GM10248 (cell line): ENCODE results near the gene AUTS2.

Source experiments
- CTCF ChIA-PET: fragments of 300-600 bp; sonication (Branson Sonifier 250); formaldehyde crosslinking; extraction: SDS; loops from one replicate; lab custom pipeline; 2021; ENCODE audit warnings: antibody characterized with exemption; lab: Yijun Ruan, JAX
- POLR2A ChIA-PET: fragments of 350-650 bp; sonication (Branson Sonifier 250); formaldehyde crosslinking; extraction: SDS; loops from one replicate; lab custom pipeline; 2020; ENCODE audit warnings: antibody characterized with exemption; lab: Yijun Ruan, JAX
- DNase-seq: peaks from one replicate; pipeline ENCODE4 v3.0.0; 2012; ENCODE audit errors: extremely low spot score
- CTCF ChIP-seq: IDR thresholded peaks from 2 replicates; pipeline ENCODE4 v1.5.1; 2012; ENCODE audit warnings: mild to moderate bottlenecking, low read depth; ENCODE audit errors: extremely low read depth, missing control alignments, control extremely low read depth

The AUTS2 gene

GRCh38 chr7:69912141-69912540 is 313.9 kb downstream of the AUTS2 start:
- ChIA-PET CTCF (no interaction called here), POLR2A (no interaction called here)
- TF ChIP-seq CTCF = no peak
- DNase-seq = no peak

GRCh38 chr7:69912846-69913245 is 314.6 kb downstream of the AUTS2 start:
- DNase-seq = no peak
- POLR2A ChIA-PET = no interaction called here
- CTCF ChIA-PET = no interaction called here
- TF ChIP-seq CTCF = no peak

- no peak for DNase-seq
- TF ChIP-seq CTCF = no peak
- CTCF ChIA-PET = interaction anchor here (1.0 to 1.7 kb wide), 2 partner anchors 13 to 18 kb away, joined by 3 to 4 read pairs; no protein-coding TSS in a partner anchor
- POLR2A ChIA-PET = no interaction called here
These were observed 321.3 kb downstream of the AUTS2 start for GRCh38 chr7:69919426-69920111.

GRCh38 chr7:69920797-69921196 is 322.5 kb downstream of the AUTS2 start:
- ChIA-PET CTCF (interaction anchor here (1.0 to 1.7 kb wide), 2 partner anchors 12 to 19 kb away, joined by 3 to 4 read pairs; no protein-coding TSS in a partner anchor), POLR2A (interaction anchor here (0.5 kb wide), 1 partner anchor 115 kb away, joined by 3 read pairs; no protein-coding TSS in a partner anchor)
- DNase-seq = no peak
- no peak for TF ChIP-seq CTCF

GRCh38 chr7:69922026-69922803 is 323.9 kb downstream of the AUTS2 start:
- POLR2A ChIA-PET = interaction anchor here (0.6 kb wide), 1 partner anchor 85 kb away, joined by 3 read pairs; no protein-coding TSS in a partner anchor
- TF ChIP-seq CTCF = no peak
- peak; percentile 23 for DNase-seq
- CTCF ChIA-PET = interaction anchor here (1.5 kb wide), 1 partner anchor 9 kb away, joined by 3 read pairs; no protein-coding TSS in a partner anchor

GRCh38 chr7:69927461-69927860 is 329.2 kb downstream of the AUTS2 start:
- no peak for DNase-seq
- CTCF ChIA-PET = no interaction called here
- no peak for TF ChIP-seq CTCF
- POLR2A ChIA-PET = no interaction called here
